Measurements from ENCODE around the gene RTTN.

The RTTN gene

GRCh38 chr18:70182548-70182947 is 22.9 kb downstream of the RTTN start:
- TF ChIP-seq FOXP2 (optimal IDR thresholded peaks at IDR 0.05; ENCODE audit: borderline replicate concordance, extremely low read depth, extremely low read length, insufficient read depth): no peak
- no peak for TF ChIP-seq TAF1 (IDR thresholded peaks at IDR 0.05; ENCODE audit: borderline replicate concordance, insufficient read depth, low read length)
- no peak for TF ChIP-seq SIN3A (IDR thresholded peaks at IDR 0.05; ENCODE audit: borderline replicate concordance, insufficient read depth, low read length)
- TF ChIP-seq, protein P1, sequence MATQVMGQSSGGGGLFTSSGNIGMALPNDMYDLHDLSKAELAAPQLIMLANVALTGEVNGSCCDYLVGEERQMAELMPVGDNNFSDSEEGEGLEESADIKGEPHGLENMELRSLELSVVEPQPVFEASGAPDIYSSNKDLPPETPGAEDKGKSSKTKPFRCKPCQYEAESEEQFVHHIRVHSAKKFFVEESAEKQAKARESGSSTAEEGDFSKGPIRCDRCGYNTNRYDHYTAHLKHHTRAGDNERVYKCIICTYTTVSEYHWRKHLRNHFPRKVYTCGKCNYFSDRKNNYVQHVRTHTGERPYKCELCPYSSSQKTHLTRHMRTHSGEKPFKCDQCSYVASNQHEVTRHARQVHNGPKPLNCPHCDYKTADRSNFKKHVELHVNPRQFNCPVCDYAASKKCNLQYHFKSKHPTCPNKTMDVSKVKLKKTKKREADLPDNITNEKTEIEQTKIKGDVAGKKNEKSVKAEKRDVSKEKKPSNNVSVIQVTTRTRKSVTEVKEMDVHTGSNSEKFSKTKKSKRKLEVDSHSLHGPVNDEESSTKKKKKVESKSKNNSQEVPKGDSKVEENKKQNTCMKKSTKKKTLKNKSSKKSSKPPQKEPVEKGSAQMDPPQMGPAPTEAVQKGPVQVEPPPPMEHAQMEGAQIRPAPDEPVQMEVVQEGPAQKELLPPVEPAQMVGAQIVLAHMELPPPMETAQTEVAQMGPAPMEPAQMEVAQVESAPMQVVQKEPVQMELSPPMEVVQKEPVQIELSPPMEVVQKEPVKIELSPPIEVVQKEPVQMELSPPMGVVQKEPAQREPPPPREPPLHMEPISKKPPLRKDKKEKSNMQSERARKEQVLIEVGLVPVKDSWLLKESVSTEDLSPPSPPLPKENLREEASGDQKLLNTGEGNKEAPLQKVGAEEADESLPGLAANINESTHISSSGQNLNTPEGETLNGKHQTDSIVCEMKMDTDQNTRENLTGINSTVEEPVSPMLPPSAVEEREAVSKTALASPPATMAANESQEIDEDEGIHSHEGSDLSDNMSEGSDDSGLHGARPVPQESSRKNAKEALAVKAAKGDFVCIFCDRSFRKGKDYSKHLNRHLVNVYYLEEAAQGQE (IDR thresholded peaks at IDR 0.05; ENCODE audit: insufficient read depth in 1 of 2, low read depth in 2 of 2, low read length in 2 of 2): no peak
- TF ChIP-seq POLR2AphosphoS5 (IDR thresholded peaks at IDR 0.05; ENCODE audit: low read depth, low read length): no peak

GRCh38 chr18:70181725-70182124 is 23.8 kb downstream of the RTTN start:
- TF ChIP-seq FOXP2 (optimal IDR thresholded peaks at IDR 0.05; ENCODE audit: borderline replicate concordance, extremely low read depth, extremely low read length, insufficient read depth): no peak

DNA sequence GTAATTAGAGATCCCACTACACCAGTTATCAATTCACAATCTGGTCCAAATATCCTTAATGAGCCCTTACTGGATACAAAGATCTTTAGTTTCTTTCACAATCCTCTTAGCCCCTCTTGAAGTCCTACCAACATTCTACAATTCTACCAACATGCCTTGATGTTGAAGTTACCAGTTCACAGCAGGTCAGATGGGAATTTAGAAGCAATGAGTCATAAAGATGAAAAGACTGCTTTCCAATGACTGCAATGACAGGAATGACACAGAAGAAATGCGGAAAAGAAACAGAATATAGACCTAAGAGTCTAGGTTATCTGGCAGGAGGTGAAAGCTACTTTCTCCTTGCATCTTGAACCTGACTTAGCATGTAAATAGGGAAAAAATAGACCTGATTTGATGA is 24.5 kb downstream of the RTTN start:
- TF ChIP-seq, protein P1 (IDR thresholded peaks at IDR 0.05; ENCODE audit: insufficient read depth in 1 of 2, low read depth in 2 of 2, low read length in 2 of 2): no peak
- TF ChIP-seq POLR2AphosphoS5 (IDR thresholded peaks at IDR 0.05; ENCODE audit: low read depth, low read length): no peak
- TF ChIP-seq TAF1 (IDR thresholded peaks at IDR 0.05; ENCODE audit: borderline replicate concordance, insufficient read depth, low read length): no peak
- TF ChIP-seq FOXP2 (optimal IDR thresholded peaks at IDR 0.05; ENCODE audit: borderline replicate concordance, extremely low read depth, extremely low read length, insufficient read depth): no peak
- no peak for TF ChIP-seq SIN3A (IDR thresholded peaks at IDR 0.05; ENCODE audit: borderline replicate concordance, insufficient read depth, low read length)

- TF ChIP-seq FOXP2 (optimal IDR thresholded peaks at IDR 0.05; ENCODE audit: borderline replicate concordance, extremely low read depth, extremely low read length, insufficient read depth) (no peak), POLR2AphosphoS5 (IDR thresholded peaks at IDR 0.05; ENCODE audit: low read depth, low read length) (no peak), TAF1 (IDR thresholded peaks at IDR 0.05; ENCODE audit: borderline replicate concordance, insufficient read depth, low read length) (no peak), SIN3A (IDR thresholded peaks at IDR 0.05; ENCODE audit: borderline replicate concordance, insufficient read depth, low read length) (no peak)
- TF ChIP-seq, protein P1 (IDR thresholded peaks at IDR 0.05; ENCODE audit: insufficient read depth in 1 of 2, low read depth in 2 of 2, low read length in 2 of 2): no peak
Measured at GRCh38 chr18:70176537-70176936, 28.9 kb downstream of the RTTN start.

- TF ChIP-seq SIN3A (IDR thresholded peaks at IDR 0.05; ENCODE audit: borderline replicate concordance, insufficient read depth, low read length) (no peak), FOXP2 (optimal IDR thresholded peaks at IDR 0.05; ENCODE audit: borderline replicate concordance, extremely low read depth, extremely low read length, insufficient read depth) (no peak), TAF1 (IDR thresholded peaks at IDR 0.05; ENCODE audit: borderline replicate concordance, insufficient read depth, low read length) (no peak), POLR2AphosphoS5 (IDR thresholded peaks at IDR 0.05; ENCODE audit: low read depth, low read length) (no peak)
- TF ChIP-seq, protein P1 (IDR thresholded peaks at IDR 0.05; ENCODE audit: insufficient read depth in 1 of 2, low read depth in 2 of 2, low read length in 2 of 2): no peak
Measured at GRCh38 chr18:70175216-70175615, 30.3 kb downstream of the RTTN start.

Measured in PFSK-1 (cell line).